Measurements from ENCODE around the gene BCOR.

The BCOR gene

GRCh38 chrX:40111868-40112267 lies 14.1 kb upstream of the BCOR start:
- no peak for DNase-seq

DNA sequence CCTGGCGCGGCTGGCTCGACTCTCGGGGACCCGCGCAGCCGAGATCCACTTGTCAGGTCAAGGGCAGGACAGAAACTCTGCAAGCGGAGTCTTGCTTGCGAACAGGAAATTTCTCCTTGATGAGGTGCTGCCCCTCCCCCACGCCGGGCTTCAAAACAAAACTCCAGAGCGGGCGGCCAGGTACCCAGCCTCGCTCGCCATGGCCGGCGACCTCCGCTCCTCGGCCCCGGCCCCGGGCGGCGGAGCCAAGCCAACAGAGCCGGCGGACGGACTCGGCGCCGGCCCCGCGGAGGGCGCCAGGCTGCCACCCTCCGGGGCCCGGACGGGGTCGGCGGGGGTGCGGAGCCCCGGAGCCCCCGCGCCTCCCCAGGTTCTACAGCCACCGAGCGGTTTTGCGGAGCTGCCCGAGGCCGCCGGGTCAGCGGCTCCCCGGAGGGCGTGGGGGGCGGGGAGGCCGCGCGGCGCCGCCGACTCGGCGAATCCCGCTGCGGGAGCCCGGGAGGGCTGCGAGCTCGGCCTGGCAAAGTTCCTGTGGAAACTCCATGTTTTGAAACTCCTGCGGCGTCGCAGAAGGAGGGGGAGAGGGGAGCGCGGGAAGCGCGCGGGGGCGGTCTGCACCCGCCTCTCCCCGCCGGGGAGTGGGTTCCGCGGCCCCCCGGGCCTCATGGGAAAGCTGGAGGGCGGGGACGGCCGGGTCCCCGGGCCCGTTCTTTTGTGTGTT lies 11.7 kb upstream of the BCOR start:
- no peak for DNase-seq

GRCh38 chrX:40108959-40109287 lies 11.2 kb upstream of the BCOR start:
- no peak for DNase-seq

- DNase-seq, result no peak
Observed at GRCh38 chrX:40108162-40108958, 10.6 kb upstream of the BCOR start.

- no peak for DNase-seq
Observed at GRCh38 chrX:40107291-40108161, 9.8 kb upstream of the BCOR start.

DNA sequence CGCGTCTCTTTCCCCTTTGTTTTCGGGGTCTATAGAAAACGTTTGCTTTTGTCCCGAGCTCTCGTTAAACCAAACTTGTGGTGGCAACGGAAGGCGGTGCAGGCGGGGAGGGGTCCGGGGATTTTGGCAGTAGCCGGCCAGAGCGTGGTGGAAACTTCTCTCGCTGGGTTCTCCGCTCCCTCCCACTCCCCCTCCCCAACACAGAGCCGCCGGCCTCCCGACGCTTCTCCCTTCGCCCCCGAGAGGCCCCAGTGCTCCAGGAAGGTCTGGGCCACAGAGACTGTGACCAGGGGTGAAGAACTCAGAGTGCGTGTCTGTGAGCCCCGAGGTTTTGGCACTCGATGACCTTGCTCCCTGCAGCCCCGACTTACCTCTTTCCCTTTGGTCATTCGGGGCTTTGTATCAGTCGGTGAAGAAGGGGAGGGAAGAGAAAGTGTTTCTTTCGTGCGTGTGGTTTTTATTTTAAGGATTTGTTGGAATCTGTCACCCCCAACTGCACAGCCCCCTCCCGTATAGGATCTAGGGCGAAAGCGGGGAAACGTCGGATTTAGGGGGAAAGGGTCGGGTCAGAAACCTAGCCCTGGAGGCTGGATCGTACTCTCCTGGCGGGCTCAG lies 9.0 kb upstream of the BCOR start:
- no peak for DNase-seq

- no peak for DNase-seq
Observed at GRCh38 chrX:40105835-40106675, 8.3 kb upstream of the BCOR start.

GRCh38 chrX:40104985-40105834 lies 7.5 kb upstream of the BCOR start:
- no peak for DNase-seq

DNA sequence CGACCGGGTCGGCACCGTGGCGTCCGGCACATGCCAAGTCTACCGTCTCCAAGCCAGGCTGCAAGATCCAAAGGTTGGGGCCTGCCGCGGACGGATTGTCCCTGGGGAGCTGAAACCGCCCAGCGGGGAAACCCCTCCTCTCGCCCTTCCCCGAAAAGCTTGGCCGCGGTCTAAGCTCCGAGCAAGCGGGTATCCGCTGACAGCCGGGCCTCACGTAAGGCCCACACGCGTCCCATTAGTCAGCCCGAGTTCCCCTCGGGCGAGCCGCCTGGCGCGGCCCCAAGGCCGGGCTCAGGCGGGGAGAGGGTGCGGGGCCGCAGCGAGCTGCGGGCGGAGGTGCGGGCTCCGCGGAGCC lies 6.8 kb upstream of the BCOR start:
- no peak for DNase-seq

- no peak for DNase-seq
Observed at GRCh38 chrX:40103565-40104323, 6.0 kb upstream of the BCOR start.

DNA sequence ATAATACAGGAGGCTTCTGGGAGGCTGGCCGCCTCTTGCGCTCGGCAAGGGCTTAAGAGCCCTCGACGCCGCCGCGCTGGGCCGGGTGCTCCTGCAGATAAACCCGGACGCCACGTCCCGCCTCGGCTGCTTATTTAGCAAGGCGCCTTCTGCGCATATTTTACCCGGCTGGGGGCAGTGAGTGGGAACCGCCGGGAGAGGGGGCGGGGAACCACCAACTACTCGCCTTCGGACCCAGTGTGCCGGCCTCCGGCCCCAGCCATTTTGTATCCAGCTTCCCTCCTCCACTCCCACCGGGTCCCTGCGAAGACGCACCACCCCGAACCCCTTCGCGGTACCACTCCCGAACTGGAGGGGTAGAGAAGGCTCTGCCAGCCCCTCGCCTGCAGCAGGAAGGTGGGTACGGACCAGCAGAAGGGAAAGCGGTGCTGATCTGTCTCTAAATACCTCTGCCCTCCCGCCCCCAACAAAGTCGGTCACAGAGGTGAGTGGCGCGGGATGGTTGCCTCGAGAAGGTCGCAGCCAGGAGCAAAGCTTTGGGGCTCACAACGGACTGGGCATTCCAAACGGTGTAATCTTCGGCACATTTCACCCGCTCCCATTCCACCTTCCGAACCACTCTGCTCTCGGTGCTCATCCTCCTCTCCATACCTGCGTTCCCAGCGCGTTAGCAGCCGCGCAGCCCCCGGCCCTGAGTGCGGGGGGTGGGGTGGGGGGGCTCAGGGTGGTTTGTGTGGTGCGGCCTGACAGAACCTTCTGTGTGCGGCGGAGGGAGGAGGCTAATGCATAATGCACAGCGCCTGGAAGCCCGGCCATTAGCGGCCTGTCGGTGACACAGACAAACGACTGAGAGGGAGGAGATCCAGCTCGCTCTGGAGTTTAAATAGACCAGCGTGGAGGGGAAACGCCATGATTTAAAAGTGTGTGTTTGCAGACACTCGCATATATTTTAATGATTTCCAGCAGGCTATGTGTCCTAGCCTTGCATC lies 4.9 kb upstream of the BCOR start:
- DNase-seq, result no peak

DNA sequence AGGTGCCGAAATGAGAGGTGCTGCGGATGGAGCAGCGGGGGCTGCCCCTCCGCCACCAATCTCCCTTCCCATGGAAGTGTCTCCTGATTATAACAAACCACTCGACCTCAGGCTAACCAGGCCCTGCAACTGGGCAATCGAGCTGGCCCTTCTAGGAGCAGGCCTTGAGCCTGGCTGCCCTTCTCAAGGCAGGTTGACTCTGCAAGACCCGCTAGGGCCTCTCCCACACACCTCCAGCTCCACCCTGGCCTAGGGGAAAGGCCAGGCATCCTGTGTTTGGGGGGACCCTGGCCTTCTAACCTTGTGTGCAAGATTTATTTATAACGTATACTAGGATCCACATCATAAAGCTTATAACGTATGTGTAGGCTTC lies 3.7 kb upstream of the BCOR start:
- no peak for DNase-seq

- no peak for DNase-seq
Observed at GRCh38 chrX:40100537-40101429, 3.0 kb upstream of the BCOR start.

- no peak for DNase-seq
Observed at GRCh38 chrX:40100141-40100536, 2.4 kb upstream of the BCOR start.

DNA sequence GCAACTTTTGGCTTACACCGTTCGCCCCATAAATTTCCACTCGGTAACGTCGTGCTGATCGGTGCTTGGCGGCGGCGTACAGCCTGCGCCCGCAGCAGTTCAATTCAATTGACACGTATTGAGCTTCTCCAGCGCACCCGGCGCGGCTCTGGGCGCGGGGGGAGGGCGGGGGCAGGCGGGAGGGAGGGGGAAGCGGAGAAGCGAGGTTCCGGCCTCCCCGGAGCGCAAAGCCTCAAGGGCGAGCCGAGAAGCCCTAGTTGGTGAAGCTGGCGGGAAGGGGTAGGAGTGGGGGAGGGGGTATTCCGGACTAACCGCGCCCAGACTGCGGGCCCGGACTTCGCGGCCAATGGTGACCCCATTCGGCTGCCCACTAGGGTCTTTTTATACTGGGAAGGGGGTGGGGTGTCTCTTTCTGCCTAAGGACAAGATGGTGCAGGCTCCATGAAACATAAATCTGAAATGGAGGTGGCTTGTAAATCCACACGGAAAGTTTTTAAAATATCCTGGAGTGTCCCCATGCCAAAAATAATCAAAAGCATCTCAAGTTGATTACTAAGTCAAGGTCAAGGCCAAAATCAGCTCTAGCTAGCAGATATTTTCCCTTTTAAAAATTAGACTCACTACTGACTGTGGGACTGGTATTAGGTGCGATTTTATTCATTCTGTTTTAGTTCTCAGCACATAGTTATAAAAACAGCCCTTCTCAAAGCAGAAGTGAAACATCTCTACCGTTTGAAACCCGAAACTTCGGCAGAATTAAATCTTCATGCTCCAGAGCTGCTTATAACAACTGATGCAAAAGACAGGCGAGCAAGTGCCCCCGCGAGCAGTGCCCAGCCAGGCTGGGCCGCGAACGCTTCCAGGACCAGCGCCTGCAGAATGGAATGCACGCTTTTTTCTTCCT lies 1.5 kb upstream of the BCOR start:
- no peak for DNase-seq

GRCh38 chrX:40098264-40099054 lies 701 bp upstream of the BCOR start:
- DNase-seq, result peak; percentile 7

All from KG1 (cell line).